HG03432 (cell line): ENCODE measurements around the gene C5orf63.
"Not testable (repeated sequence)": the region's sequence is repeated elsewhere in the genome, so short reads cannot be mapped to it uniquely, and the experiment has no call there.

Source experiments
- ATAC-seq: cut with Tn5 transposase; IDR thresholded peaks from one replicate; pipeline ENCODE4 v1.9.1; 2021; ENCODE audit warnings: mild to moderate bottlenecking, moderate library complexity; ENCODE audit not compliant: unreplicated experiment

C5orf63 gene

DNA sequence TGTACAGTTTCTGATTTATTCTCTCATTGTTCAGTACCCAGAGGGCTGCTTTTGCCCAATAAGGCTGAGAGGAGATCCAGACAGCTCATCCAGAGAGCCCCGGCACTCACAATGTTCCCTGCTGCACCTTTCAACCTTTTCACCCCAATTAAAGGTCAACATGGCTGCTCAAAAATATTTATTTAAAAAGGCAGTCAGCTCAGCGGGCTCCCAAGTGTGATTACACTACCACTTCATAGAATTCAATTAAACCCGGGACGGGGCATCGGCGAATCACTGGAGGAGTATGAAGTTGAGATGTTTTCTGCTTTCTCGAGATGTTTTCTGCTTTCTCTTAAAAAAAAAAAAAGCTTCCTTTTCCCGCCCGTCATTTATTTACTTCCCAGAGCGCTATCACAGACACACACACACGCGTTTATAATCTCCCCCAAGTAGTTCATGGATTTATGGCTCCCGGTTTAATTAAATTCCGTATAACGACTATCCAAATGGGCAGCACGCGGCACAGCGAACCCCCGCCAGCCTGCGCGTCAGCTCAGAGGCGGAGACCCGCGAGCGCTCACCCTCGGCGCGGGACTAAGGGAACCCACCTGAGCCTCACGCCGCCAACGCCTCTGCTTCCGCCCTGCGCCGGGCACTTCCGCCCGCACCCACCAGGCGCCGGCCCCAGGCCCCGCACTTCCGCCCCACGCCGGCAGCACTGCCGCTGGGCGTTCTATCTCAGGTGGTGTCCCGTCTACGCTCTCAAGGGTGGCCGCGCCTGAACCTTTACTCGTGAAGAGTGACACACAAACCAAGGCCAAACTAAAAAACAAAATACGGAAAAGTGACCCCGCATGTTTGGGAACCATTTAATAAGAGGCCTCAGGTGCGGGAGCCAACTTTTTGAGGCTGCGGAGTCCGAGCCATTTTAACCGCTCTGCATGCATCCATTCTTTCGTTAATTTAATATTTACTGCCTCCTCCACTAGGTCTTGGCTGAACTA lies at the start of gene C5orf63:
TSS of gene C5orf63 (minus strand) at position 642 of the 986 bp plus-strand sequence. CDS start 14,507 bp downstream, outside the sequence.
- peak; percentile 98 for ATAC-seq

DNA sequence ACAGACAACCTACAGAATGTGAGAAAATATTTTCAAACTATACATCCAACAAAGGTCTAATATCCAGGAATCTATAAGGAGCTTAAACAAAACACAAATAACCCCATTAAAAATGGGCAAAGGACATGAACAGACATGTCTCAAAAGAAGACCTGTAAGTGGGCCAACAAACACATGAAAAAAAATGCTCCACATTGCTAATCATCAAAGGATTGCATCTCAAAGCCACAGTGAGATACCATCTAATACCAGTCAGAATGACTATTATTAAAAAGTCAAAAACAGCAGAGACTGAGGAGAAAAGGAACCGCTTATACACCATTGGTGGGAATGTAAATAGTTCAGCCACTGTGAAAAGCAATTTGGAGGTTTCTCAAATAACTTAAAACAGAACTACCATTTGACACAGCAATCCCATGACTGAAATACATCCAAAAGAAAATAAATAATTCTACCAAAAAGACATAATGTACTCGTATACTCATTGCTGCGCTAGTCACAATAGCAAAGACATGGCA lies 39.1 kb upstream of the C5orf63 start:
- no peak for ATAC-seq

DNA sequence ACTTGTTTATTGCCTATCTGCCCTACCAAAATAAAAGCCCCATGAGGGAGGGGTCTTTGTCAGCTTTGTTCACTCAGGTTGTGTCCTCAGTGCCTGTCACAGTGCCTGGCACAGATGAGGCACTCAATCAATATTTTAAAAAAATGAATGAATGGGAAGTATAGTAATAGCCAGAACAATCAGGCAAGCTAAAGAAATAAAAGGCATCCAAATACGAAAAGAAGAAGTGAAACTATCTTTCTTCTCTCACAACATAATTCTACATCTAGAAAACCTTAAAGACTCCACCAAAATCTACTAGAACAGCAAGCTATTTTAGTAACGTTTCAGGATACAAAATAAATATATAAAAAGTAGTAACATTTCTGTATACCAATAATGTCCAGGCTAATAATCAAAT lies 37.8 kb upstream of the C5orf63 start:
- peak; percentile 84 for ATAC-seq

DNA sequence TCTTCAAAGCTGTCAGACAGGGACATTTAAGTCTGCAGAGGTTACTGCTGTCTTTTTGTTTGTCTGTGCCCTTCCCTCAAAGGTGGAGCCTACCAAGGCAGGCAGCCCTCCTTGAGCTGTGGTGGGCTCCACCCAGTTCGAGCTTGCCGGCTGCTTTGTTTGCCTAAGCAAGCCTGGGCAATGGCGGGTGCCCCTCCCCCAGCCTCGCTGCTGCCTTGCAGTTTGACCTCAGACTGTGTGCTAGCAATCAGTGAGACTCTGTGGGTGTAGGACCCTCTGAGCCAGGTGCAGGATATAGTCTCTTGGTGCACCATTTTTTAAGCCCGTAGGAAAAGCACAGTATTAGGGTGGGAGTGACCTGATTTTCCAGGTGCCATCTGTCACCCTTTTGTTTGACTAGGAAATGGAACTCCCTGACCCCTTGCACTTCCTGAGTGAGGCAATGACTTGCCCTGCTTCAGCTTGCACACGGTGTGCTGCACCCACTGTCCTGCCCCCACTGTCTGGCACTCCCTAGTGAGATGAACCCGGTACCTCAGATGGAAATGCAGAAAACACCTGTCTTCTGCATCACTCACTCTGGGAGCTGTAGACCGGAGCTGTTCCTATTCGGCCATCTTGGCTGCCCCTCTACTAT lies 35.4 kb upstream of the C5orf63 start:
- ATAC-seq, result not testable (repeated sequence)

DNA sequence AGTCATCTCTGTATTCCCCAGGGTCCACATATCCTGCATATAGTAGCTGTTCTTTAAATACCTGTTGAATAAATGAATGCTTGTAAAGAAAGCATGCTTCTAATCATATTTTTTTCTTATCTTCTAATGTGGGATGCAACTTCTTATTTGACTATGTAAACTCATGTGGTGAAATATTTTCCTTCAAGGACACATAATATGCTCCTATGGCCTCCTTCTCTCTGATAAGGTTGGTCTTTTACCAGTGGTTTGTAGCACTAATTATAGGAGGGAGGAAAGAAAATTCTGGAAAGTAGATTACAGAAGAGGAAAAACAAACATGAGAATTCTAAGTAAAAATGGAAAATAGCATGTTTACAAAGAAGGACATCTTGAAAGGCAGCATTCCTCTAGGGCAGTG lies 28.6 kb upstream of the C5orf63 start:
- no peak for ATAC-seq

DNA sequence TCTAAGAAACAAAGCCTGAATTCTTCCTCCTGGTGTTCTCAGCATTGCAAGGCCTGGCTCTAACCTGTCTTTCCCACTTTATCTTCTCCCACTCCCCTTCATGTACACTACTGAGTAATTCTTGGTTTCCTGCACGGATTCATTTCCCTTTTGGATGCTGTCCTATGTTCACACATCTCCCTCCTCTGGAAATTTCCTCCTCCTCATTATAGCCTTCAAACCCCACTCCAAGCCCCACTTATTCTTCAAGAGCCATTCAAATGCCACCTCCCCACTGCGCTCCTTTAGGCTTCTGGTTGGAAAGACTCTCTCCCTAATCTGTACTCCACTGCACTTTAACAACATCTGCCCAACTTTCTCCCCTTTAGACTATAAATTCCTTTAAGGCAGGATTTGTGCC lies 28.2 kb upstream of the C5orf63 start:
- no peak for ATAC-seq

DNA sequence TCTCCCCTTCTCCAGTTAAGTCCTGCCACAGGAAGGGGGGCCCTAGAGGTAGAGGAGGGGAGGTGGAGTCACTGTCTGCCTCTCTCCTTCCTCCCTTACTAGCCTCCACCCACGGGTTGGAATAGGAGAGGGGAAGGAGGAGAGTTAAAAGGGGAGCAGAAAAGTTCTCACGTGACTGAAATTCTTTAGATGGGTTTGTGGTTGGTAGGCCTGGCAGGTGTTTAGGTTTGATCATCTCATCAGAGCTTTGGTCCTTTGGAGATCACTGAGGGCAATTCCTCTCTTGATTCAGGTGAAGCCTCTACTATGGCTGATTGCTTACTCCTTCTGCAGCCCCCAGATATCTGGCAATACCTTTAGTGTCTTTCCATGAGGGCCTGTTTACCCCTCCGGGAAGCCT lies 24.9 kb upstream of the C5orf63 start:
- no peak for ATAC-seq

DNA sequence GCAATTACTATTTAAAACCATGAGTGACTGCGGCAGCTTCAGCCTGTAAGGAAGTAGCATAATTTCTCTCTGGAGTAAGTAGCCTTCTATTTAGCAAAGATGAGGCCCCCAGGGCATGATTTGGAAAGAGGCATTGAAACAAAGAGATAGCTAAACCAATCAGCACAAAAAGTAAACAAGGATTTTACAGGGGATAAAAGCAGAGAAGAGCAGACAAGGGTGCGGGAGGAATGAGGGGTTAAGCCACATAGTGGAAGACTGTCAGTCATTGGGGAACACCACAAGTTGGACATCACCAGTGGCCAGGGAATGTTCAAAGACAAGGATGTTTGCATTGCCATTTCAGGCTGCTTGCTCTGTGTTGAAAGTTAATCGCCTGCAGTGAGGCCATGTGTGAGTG lies 24.0 kb upstream of the C5orf63 start:
- no peak for ATAC-seq

DNA sequence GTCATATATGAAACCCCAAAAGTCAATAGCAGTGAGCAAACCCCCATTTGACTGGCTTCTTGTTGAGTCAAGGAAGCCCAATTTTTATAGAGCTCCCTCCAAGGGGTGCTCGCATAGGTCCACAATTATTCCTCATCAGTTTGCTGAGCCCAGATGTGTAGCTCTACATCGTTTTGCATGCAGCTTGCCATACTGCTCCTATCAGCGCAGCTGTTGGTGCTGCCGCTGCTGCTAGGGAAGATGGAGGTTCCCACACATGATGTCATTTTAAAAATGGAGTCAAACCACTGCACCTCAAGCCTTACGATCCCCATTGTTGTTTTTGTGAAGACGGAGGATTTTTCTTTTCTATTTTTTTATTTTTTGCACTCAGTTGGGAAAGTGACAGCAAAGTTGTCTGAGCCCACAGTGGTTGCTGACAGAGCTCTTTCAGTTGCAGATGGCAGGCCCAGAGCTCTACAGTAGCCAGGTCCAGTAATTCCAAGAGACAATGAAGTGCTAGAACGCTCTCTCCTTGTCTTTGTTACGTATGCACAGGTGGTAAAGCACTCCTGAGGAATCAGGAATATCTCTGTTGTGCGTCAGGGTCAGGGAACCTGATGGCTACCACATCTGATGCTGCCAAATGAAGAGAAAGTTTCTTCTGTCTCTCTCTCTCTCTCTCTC lies 23.2 kb upstream of the C5orf63 start:
- no peak for ATAC-seq

DNA sequence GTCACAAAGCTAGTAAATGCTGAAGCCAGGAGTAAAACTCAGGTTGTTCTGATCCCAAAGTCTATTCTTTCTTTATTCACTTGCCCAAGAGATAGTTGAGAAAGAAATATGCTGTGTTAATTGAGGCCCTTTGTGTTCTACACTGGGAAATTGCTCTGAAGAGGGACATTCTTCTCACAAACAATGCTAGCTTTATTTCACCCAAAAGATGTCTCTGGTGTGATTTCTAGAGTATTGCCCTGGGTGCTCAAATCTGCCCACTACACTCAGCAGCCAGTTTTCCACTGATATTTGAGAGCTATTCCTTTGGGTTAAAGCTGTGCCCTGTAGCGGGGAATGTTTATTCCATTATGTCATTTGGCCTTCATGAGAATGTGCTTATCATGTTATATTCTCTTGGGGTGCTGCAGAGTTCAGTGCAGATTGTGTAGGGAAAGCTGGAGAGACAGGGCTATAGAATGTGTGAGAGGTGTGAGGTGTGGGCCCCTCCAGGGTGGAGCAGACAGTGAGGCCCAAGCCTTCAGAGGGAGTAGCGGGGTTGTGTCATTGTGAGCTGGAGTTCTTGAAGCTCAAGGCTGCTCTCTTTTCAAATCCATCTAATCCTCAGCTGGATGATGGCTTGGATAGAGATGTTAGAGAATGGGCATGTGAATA lies 21.0 kb upstream of the C5orf63 start:
- no peak for ATAC-seq

DNA sequence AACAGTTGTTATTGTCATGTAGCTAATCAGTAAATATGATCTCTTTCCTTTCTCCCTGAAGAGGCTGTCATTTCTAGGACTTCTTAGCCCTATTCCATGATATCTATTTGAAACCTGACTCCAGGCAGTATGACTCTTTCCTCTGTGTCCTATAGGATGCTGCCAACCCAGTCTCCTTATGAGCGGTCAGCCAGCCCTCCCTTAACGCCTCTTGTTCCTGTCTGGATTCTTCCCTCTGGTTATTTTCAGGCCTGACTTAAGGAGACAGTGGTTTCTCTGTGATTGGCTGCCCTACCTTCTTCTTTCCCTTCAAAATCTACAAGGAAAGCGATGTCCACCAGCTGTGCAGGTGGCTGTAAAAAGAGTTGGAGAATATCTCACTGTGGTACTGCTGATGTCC lies 19.4 kb upstream of the C5orf63 start:
- no peak for ATAC-seq

DNA sequence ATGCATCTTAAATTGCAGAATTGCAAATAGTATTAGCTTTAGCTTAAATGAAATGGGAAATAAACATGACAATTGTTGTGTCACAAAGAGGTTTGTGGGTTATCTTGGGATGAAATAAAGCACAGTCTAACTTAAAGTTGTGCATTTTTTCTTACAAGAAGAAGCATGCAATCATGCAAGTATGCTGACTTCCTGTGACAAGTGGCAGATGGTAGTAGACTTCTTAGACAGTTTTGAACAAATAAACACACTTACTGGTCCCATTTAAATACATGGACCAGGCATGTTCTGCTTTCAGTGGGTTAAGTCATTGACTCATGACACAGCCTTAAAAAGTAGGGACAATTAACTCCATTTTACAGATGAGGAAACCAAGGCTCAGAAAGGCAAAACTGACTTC lies 15.9 kb upstream of the C5orf63 start:
- no peak for ATAC-seq

DNA sequence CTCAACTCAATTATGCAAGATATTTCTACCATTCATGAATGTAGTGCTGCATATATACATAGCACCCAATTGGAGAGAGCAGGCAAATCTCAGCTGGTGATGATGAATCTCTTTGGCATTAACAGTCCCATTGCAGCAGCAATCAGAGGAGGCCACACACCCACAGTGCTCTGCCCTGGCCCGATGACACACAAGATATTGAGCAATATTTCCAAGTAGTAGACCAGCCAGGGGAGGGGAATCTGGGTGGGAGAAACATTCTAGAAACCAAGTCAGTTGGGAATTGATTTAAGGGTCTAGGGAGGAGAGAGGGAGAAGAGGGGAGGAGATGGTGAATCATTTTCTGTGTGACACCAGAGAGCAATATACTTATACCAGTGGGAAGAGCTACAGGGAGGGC lies 14.9 kb upstream of the C5orf63 start:
- no peak for ATAC-seq

DNA sequence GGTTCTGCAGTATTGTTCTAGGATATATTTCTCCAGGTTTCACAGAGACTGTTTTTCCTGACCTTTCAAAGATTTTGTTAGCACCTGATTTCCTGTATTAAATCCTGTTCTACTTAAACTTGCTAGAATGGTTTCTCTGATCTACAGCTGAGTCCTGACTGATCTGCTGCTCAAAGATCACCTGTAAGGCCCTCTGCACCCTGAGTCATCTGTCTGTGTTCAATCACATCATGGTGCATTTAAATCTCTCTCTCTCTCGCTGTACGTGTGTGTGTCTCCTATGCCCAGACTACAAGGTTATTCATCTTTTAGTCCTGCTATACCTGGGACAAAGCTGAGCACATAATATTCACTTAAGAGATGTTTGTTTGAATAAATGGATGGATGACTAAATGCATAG lies 13.3 kb upstream of the C5orf63 start:
- ATAC-seq, result no peak

DNA sequence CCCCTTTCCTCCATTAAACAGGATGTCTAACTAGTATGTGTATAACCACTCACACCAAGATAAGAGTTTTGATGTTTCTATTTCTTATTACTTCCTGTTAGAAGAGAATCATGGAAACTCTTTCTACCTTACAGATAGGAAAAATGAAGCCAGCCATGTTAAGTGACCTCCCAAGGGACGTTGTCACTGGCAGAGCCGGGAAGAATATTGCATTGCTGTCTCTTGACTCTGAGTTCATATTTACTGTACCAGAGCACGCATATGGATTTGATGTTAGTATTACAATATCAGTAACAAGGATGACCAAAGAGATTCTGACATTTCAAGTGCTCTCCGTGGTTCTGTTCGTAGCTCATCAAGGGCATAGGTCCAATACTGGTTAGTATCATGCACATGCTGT lies 12.5 kb upstream of the C5orf63 start:
- ATAC-seq, result no peak

DNA sequence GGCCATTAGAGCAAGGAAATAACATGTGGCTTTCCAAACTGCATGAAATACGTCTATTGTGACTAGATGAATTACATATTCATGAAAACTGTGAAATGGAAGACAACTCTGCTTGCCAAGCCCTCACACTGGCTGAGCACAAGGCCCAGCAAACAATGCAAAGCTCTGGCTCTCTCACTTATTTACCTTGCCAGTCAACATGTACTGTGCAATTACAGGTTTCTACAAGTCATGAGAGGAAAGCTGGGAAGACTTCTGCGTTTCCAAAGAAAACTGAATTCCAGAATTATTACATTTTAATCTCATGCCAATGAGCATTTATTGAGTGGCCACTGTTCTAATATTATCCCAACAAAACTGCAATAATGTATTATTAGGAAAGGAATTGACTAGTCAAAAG lies 12.1 kb upstream of the C5orf63 start:
- ATAC-seq, result no peak

DNA sequence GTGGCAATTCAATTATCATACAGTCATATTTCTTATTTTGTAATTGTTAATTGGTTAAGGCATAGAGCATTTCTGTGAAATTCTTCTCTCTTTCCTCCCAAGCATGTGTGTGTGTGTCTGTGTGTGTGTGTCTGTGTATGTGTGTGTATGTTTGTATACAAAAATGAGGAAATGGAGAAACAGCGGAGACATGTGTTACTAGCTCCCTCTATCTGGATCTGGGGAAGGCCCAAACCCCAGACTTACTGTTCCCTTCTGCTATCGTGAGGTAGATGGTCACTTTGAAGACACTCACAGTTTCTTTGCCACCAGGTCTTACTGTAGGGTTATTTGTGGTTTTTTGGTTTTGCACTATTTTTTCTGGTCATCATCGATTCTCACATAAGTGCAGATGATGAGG lies 11.4 kb upstream of the C5orf63 start:
- ATAC-seq, result no peak

DNA sequence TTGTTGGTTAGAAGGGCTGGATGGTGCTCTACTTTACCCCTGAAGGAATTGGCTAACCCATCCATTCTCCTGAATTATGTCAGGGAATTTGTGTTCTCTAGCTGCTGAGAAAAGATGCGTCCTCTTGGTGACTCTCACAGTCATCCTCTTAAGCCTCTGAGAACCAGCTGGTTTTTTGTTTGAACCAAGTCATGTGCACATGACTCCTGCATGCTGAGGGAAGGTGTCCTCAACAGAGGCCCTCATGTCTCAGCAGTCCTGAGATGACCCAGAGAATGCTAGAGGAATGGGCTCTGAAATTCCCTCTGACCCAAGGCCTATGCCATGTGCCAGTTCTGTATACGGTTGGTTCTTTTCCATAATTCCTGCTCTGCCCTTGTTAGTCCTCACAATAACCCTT lies 10.4 kb upstream of the C5orf63 start:
- ATAC-seq, result no peak

DNA sequence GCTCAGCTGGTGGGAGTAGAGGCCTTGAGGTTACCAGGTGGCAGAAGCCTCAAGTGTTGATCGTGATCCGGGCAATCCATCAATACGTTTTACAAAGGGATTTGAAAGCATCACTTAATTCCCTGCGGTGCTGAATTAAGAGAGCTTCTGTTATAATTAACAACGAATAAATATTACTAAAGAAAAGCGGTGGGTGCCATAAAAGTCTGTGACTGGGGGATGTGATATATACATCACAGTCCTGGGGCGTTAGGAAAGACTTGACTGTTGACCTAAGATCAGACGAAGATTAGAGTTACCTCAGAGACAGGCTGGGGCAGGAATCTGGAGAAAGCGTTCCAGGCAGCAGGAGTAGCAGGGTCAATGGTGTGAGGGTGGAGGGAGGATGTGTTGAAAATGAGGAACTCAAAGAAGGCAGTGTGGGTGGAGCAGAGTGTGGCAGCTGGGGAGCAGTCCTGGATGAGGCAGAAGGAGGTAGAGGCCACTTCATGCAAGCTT lies 6.7 kb upstream of the C5orf63 start:
- no peak for ATAC-seq

DNA sequence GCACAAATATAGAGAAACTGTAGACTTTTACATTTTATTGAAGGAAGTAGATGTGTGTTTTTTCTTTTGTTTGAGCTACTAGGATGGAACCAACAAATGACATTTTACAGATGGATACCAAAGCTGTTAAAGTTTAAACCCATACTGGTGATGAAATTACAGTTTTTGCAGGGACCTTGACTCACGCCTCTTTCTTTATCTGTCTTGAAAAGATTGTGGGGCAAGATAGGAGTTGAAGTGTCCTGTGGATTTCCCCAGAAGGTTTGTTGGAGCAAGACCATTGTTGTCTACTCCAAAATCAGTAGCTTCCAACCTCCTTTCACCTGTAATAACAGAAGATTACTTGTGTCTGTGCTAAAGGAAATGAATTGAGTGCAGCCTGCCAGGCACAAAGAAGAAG lies 4.1 kb upstream of the C5orf63 start:
- no peak for ATAC-seq
